SK-N-DZ (cell line): Measurements from ENCODE around the gene WWTR1.

Experiments
- DNase-seq: peaks from one replicate; pipeline ENCODE4 v3.0.0-alpha.2; 2015; ENCODE audit warnings: low spot score

The WWTR1 gene

DNA sequence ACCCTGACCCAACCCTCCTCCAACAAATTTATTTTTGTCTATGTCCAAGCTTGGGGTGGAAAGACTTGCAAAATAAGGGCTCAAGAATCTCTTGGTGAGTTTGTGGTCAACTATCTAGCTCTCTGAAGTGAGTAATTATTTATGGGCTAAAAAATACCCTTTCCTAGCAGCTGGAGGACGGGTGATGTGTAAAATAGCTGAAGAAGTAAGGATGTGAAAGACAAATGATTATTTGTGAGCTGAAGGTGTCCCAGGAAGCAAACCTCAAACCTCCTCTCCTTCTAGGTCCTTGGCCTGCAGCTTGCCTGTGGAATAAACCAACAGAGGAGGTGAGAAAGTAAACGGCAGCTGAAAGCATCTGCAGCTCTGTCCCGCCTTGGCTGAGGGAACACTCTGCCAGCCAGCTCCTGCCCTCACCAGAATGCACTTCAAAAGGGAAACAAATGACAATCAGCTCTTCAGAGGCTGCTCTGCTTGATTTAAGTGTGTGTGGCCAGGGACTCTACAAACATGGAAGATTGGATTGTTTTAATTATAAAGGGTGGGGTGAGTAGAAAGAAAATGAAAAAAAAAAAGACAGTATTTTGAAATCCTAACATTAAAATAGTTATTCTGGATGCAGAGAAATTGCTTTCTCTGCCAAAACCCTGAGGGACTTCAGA, 123.0 kb downstream of the WWTR1 start:
- DNase-seq = no peak

DNA sequence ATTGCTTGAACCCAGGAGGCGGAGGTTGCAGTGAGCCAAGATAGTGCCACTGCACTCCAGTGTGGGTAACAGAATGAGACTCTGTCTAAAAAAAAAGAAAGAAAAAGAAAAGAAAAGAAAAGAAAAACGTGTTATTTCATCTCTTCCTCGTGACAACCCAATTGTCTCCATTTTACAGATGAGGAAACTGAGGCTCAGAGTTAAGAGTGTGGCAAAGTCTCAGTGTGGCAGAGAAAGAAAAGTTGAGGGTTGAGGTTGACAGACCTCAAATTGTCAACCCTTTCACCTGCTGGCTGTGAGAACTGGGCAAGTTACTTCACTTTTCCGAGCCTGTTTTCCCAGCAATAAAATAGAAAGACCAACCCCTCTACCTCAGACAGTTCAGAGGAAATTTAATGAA, 123.7 kb downstream of the WWTR1 start:
- DNase-seq = no peak

DNA sequence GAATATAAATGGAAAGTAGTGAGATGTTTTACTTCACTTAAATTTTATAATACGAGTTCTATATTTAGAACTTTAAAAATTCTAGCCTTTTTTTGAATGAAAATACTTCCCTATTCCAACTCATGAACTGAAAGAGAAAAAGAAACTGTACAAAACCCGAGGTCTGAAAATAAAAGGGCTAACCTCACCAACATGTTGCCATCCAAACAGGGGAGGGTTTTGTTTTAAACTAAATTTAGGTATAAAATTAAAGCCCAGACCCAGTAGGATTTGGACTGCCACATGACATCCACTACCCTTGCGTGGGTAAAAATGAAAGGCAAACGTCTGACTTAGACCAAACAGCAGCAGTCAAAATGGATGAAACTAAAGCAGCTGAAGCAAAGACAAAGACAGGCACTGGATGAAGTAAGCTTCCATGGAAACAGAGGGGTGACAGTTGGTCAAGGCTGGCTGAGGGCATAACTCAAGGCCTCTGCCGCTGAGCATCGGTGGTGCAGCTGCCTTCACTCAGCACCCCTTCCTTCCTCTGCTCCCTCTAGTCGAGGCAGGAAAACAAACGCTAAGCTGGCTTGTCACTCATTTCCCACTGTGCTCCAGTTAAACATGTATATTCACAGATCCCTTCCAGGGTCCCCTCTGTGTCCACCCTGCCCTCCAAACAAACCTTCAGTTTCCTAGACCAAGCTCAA, 125.2 kb downstream of the WWTR1 start:
- no peak for DNase-seq

DNA sequence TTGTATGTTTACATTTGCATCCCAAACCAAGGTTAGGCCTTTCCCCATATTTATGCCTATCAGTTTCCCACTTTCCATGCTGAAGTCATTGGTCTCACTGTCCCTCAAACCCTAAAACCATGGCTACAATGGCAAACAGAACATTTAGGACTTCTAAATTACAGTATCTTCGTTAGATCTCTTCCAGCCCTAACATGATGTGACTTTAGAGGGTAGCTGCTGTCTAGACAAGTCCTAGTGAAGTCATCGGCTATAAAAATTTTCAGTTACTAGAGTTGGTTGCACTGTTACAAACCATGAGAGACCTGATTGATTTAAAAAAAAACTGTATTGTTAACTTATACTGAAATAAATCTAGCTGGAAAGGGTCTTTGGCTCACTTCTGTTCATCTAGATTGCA, 128.7 kb downstream of the WWTR1 start:
- DNase-seq = no peak

GRCh38 chr3:149528340-149528650, 129.5 kb downstream of the WWTR1 start:
- no peak for DNase-seq

- DNase-seq = no peak
Measured at GRCh38 chr3:149527531-149528339, 130.1 kb downstream of the WWTR1 start.

- no peak for DNase-seq
Measured at GRCh38 chr3:149523512-149524299, 134.1 kb downstream of the WWTR1 start.

DNA sequence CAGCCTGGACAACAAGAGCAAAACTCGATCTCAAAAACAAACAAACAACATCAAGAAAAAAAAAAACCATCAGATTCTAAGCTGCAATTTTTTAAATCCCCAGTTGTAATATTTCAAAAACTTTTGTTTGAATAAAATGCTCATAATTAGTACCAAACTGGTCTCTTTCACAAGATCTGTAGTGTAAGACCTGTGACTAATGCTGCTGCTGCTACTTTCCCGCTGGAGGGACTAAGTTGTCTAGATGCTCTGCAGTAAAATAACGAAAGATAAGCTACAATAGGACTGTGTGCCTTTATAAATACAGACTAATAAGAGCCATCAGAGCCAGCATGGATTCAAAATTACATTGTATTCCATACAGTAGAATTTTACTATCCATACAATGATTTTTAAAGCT, 137.9 kb downstream of the WWTR1 start:
- DNase-seq = no peak

DNA sequence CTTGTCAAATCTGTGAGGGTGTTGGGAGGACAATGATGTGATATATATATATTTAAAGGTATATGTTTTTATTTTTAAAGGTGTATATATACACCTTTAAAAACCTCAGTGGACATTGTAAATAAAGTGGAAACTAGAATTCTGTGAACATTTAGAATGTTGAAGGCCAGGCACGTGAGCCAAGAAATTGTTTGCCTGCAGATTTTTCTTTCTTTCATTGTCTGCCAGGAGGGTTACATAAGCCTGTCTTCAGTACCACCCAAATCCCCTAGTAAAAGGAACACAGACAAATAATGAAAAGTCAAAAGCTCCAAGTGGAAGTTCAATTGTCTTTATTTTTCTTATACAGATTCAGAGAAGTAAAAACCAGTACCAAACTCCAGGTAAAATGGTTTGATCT, 140.9 kb downstream of the WWTR1 start:
- no peak for DNase-seq

- no peak for DNase-seq
Measured at GRCh38 chr3:149515249-149515648, 142.6 kb downstream of the WWTR1 start.

DNA sequence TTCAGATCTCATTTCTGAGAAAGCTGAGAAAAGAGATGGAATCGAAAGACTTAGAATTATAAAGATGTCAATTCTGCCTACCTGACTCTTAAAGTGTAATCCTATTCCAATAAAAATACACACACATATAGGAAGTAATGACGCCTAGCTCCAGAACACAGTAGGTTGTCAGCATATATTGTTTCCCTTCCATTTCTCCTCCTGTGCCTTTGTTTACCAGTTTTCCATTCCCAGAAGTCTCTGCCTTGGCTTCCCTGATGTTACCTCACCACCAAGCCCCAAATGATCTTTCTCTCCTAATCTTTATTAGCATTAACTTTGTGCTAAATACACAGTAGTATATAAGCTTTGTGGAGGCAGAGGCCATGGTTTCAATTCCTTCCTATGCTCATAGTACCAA, 143.4 kb downstream of the WWTR1 start:
- DNase-seq = no peak

DNA sequence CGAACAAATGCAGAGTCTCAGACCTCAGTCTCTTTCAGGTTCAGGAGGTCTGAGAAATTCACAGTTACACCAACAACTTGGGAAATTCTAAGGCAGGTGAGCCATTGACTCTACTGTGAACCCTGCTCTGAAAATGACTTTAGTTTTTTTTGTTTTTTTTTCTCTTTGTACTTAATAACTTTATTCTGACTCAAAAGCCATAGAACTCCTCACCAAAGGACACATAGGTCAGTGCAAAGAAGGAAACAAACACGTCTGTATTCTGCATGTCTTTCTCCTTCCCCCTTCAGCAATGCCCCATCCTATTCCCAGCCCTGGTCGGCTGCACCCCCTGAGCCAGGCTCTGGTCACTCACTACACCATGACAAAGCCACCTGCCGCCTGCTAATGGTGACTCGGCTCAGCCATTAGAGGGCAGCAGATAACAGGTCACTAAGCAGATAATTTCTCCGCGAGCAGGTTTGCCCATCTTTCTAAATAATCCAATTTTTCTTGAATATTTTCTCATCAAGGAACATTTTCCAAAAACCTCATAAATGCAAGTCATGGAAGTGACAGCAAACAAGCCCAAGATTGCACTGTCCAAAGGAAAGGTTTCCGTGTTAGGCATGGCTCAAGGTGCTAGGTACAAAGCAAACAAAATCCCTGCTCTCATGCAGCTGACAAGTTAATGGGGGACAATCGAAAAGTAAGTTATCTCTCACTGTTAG, 145.6 kb downstream of the WWTR1 start:
- DNase-seq = peak; percentile 69

DNA sequence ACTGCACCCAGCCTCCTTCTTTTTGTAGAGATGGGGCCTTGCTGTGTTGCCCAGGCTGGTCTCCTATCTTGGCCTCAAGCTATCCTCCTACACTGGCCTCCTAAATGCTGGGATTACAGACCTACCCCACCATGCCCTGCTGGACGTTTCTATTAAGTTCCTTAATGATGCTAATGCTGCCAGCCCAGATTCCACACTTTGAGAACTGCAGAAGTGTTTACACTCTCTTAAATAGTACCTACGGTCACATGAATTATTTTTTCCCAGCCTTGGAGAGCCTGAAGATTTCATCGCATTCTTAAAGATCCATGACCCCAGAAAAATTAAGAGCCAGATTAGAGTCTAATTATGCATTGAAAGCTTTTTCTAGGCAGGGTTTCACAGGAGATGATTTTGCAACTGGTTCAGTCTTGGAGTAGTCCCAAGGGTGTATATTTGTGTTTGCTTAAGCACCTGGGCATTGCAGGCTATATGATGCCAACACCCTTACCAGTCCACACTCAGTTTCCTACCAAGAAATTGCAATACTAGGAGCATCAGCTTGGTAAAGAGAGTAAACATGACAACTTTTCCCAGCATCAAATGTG, 146.7 kb downstream of the WWTR1 start:
- no peak for DNase-seq

GRCh38 chr3:149510480-149510879, 147.3 kb downstream of the WWTR1 start:
- no peak for DNase-seq

- DNase-seq = no peak
Measured at GRCh38 chr3:149509526-149509925, 148.3 kb downstream of the WWTR1 start.

- DNase-seq = no peak
Measured at GRCh38 chr3:149507491-149508324, 150.1 kb downstream of the WWTR1 start.

GRCh38 chr3:149506965-149507364, 150.9 kb downstream of the WWTR1 start:
- DNase-seq = no peak

DNA sequence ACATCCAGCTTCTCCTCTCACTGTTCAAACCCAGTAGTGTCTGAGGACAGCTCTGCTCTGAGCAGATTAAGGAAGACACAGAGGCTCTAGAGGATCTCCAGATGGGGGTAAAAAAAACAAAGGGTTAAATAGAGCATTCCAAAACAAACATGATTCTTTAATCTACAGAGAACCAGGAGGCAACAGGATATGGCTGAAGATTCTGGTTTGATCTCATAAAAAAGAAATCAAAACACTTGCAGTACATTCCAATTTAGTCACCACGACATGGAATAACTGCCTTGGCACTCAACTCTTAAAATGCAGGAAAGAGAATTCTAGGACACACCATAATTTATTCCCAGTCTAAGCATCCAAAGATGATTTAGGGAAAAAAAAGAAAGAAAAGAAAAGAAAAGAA, 151.3 kb downstream of the WWTR1 start:
- DNase-seq = no peak

DNA sequence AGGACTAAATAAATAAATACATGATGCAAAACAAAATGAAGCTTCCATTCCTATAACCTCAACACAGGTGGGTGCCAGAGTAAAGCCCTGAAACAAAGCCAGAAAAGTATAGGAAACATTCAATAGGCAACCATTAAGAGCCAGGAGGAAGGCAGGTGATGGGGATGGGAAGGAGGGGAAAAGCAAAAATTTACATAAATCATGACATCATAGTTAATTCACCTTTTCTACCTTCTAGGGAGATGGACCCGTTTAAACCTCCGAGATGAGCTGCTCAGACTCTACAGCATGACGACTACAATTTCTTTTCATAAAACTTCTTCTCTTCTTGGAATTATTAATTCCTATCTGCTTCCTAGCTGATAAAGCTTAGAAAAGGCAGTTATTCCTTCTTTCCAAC, 155.4 kb downstream of the WWTR1 start:
- no peak for DNase-seq

- DNase-seq = no peak
Measured at GRCh38 chr3:149501524-149501923, 156.3 kb downstream of the WWTR1 start.
